Measurements from ENCODE around the gene TNS3. TPM values are rescaled to one million over a fixed set of nuclear protein-coding genes. Genes with fewer than 3 reads are reported as not detected.

TNS3 gene
- polyA plus RNA-seq, 1 of the 3 experiments (the other 2 are of a cell fraction): 72.3 TPM

DNA sequence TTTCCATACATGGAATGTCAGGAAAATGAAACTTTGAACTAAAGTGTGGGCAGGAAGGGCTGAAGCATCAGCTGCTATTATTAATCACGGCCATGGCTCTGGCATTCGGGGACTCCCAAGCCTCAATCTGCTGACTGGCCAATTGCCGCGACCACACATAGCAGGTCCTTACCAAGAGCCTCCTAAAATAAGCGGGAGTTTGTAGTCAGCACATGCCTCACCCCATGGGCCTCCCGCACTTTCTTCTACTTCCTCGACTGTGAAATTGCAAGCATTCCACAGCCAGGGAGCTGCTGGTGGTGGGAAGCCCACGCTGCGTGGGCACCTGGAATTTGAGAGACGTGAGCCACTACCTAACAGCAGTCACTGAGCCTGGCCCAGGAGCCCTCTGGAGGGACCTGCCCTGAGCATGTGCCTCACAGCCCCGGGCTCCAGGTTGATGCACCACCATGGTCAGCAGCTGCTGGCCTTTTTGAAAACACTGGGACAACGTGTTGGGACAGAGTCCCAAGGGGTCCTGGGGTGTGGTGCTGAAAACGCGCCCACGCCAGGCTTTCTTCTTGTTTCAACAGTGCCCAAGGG, 211.4 kb downstream of the TNS3 start:
- Histone ChIP-seq H3K9me3 (no peaks in the 10 kb centered on the region), H3K27me3 (ENCODE audit: insufficient read depth) (no peaks in the 10 kb centered on the region), H3K27ac (ENCODE audit: low read depth in 2 of 2, low read length in 1 of 2) (no peak overlapping the region), H3F3A (replicated peaks; ENCODE audit: insufficient read depth) (no peaks in the 10 kb centered on the region), H4K20me1 (ENCODE audit: insufficient read depth) (peaks cover 52% of the 10 kb centered on the region), H3K9me2 (no peaks in the 10 kb centered on the region), H2AFZ (ENCODE audit: low read depth) (no peak overlapping the region), H3K79me2 (ENCODE audit: insufficient read depth) (no peaks in the 10 kb centered on the region), H3K36me3 (replicated peaks in 1 of 2; ENCODE audit: control insufficient read depth in 1 of 2, insufficient read depth in 2 of 2, low read length in 1 of 2) (peaks cover 6 to 53% of the 10 kb centered on the region in 2 experiments), H3K9ac (no peak overlapping the region), H3K4me1 (ENCODE audit: control insufficient read depth in 1 of 2, insufficient read depth in 2 of 2, low read depth in 1 of 2, low read length in 1 of 2) (peaks cover 5 to 28% of the 10 kb centered on the region in 2 experiments; a peak in 3 of 4 replicates), H3K4me3 (ENCODE audit: low read depth in 2 of 2, low read length in 1 of 2) (no peak overlapping the region), H3K4me2 (no peak overlapping the region)
- no peak for DNase-seq
- 91% methylated on average over 12 of the region's 15 CpGs for WGBS (ENCODE audit: low lambda C conversion rate)
- ChIA-PET POLR2A (no interaction called here), CTCF (interaction anchor here (1.4 to 6.1 kb wide), 2 partner anchors 65 to 104 kb away, joined by 3 to 35 read pairs; no protein-coding TSS in a partner anchor)
- TF ChIP-seq SIN3A (IDR thresholded peaks at IDR 0.05; ENCODE audit: borderline replicate concordance, low read depth, low read length): no peak
- TF ChIP-seq, protein P1, sequence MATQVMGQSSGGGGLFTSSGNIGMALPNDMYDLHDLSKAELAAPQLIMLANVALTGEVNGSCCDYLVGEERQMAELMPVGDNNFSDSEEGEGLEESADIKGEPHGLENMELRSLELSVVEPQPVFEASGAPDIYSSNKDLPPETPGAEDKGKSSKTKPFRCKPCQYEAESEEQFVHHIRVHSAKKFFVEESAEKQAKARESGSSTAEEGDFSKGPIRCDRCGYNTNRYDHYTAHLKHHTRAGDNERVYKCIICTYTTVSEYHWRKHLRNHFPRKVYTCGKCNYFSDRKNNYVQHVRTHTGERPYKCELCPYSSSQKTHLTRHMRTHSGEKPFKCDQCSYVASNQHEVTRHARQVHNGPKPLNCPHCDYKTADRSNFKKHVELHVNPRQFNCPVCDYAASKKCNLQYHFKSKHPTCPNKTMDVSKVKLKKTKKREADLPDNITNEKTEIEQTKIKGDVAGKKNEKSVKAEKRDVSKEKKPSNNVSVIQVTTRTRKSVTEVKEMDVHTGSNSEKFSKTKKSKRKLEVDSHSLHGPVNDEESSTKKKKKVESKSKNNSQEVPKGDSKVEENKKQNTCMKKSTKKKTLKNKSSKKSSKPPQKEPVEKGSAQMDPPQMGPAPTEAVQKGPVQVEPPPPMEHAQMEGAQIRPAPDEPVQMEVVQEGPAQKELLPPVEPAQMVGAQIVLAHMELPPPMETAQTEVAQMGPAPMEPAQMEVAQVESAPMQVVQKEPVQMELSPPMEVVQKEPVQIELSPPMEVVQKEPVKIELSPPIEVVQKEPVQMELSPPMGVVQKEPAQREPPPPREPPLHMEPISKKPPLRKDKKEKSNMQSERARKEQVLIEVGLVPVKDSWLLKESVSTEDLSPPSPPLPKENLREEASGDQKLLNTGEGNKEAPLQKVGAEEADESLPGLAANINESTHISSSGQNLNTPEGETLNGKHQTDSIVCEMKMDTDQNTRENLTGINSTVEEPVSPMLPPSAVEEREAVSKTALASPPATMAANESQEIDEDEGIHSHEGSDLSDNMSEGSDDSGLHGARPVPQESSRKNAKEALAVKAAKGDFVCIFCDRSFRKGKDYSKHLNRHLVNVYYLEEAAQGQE (IDR thresholded peaks at IDR 0.05; ENCODE audit: low read depth, low read length): peak; percentile 72

DNA sequence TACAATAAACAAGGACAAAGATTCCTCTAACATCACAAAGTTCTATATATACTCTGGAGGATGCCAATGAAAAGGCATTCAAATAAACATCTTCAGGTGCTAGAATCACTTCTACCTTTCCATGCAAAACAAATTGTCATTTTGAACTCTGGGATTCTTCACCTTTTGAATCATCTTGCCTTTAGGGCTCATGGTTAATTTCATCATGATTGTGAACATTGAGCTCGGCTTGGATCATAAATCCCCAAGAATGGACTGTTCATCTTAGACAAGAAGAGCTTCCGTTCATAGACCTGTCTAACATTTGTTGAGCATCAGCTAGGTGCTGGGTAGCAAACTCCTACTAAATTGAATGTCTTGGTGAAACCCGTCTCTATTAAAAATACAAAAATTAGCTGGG, 212.2 kb downstream of the TNS3 start:
- H3K9me2 ChIP-seq: no peaks in the 10 kb centered on the region
- H3K27me3 ChIP-seq (ENCODE audit: insufficient read depth): no peaks in the 10 kb centered on the region
- no peak overlapping the region for H2AFZ ChIP-seq (ENCODE audit: low read depth)
- H3K79me2 ChIP-seq (ENCODE audit: insufficient read depth): no peaks in the 10 kb centered on the region
- peaks cover 2% of the 10 kb centered on the region for H3F3A ChIP-seq (replicated peaks; ENCODE audit: insufficient read depth)
- WGBS (ENCODE audit: low lambda C conversion rate): 97% methylated on average over 3 of the region's 3 CpGs
- no peak overlapping the region for H3K9ac ChIP-seq
- no peaks in the 10 kb centered on the region for H3K9me3 ChIP-seq
- TF ChIP-seq FOSL2 (IDR thresholded peaks at IDR 0.05; ENCODE audit: borderline replicate concordance, low read depth) (no peak), RCOR1 (IDR thresholded peaks at IDR 0.05; ENCODE audit: low read length) (no peak), TCF12 (IDR thresholded peaks at IDR 0.05) (no peak), RAD21 (IDR thresholded peaks at IDR 0.05; ENCODE audit: low read length) (no peak), SMC3 (IDR thresholded peaks at IDR 0.05; ENCODE audit: low read depth, low read length) (no peak), GABPA (IDR thresholded peaks at IDR 0.05; ENCODE audit: low read depth) (no peak), ELF1 (IDR thresholded peaks at IDR 0.05) (no peak), EP300 (IDR thresholded peaks at IDR 0.05; ENCODE audit: borderline replicate concordance in 1 of 2, low read depth in 1 of 2, low read length in 1 of 2) (no peak), FOXJ3 (CRISPR knock-in tag; IDR thresholded peaks at IDR 0.05) (no peak), EZH2phosphoT487 (IDR thresholded peaks at IDR 0.05; ENCODE audit: borderline replicate concordance, low read depth) (no peak), GATA2 (CRISPR knock-in tag; IDR thresholded peaks at IDR 0.05) (no peak), SIN3A (IDR thresholded peaks at IDR 0.05; ENCODE audit: borderline replicate concordance, low read depth, low read length) (no peak)
- TF ChIP-seq, protein P2, sequence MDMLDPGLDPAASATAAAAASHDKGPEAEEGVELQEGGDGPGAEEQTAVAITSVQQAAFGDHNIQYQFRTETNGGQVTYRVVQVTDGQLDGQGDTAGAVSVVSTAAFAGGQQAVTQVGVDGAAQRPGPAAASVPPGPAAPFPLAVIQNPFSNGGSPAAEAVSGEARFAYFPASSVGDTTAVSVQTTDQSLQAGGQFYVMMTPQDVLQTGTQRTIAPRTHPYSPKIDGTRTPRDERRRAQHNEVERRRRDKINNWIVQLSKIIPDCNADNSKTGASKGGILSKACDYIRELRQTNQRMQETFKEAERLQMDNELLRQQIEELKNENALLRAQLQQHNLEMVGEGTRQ (IDR thresholded peaks at IDR 0.05; ENCODE audit: borderline replicate concordance, low read depth, low read length): no peak
- TF ChIP-seq, protein P1 (IDR thresholded peaks at IDR 0.05; ENCODE audit: low read depth, low read length): no peak
- TF ChIP-seq, protein P3, sequence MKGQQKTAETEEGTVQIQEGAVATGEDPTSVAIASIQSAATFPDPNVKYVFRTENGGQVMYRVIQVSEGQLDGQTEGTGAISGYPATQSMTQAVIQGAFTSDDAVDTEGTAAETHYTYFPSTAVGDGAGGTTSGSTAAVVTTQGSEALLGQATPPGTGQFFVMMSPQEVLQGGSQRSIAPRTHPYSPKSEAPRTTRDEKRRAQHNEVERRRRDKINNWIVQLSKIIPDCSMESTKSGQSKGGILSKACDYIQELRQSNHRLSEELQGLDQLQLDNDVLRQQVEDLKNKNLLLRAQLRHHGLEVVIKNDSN (IDR thresholded peaks at IDR 0.05; ENCODE audit: borderline replicate concordance, low read depth): no peak
- ChIA-PET CTCF (interaction anchor here (0.9 to 6.1 kb wide), 3 partner anchors 23 to 103 kb away, joined by 3 to 35 read pairs (median 3); no protein-coding TSS in a partner anchor), POLR2A (no interaction called here)
- no peak overlapping the region for H3K4me3 ChIP-seq (ENCODE audit: low read depth in 2 of 2, low read length in 1 of 2)
- H4K20me1 ChIP-seq (ENCODE audit: insufficient read depth): peaks cover 46% of the 10 kb centered on the region
- H3K36me3 ChIP-seq (replicated peaks in 1 of 2; ENCODE audit: control insufficient read depth in 1 of 2, insufficient read depth in 2 of 2, low read length in 1 of 2): peaks cover 6 to 47% of the 10 kb centered on the region in 2 experiments
- no peak overlapping the region for H3K27ac ChIP-seq (ENCODE audit: low read depth in 2 of 2, low read length in 1 of 2)
- no peak for DNase-seq
- H3K4me2 ChIP-seq: no peak overlapping the region
- H3K4me1 ChIP-seq (ENCODE audit: control insufficient read depth in 1 of 2, insufficient read depth in 2 of 2, low read depth in 1 of 2, low read length in 1 of 2): peaks cover 0 to 25% of the 10 kb centered on the region in 2 experiments; a peak in 2 of 4 replicates

Data from SK-N-SH (cell line).